ENCODE results near the gene C1QC.
A peak's percentile ranks its signal among the peaks of the same experiment; 100 is the strongest.

C1QC gene

DNA sequence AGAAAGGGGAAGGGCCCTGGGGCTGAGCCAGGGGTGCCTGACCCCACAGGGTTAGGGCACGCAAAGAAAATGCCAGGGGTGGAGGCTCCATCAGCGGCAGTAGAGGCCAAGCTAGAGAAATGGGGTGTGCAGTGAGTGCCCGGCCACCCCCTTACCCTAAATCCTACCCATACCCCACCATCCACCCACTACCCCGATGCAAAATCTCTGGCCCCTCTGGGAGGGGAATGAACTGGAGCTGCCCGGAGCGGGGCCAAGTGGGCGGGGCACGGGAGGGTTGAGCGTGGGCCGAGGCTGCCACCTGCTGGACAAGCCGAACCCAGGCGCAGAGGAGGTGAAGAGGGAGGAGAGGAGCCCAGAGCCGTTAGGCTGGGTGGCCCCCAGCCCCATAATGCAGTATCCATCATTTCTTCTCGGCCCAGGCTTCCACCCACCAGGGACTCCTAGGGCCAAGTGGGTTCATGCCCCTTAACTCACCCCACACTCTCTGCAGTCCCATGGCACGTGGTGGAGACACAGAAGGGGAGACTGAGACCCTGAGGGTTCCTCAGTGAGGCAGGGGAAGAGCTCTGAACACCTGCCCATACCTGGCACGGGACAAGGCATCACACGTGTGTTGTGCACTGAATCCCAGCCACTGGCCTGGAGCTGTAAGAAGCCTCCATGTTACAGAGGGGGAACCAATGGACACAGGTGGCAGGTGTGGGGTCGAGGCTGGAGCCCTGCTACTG, 1.4 kb upstream of the C1QC start:
- no peaks in the 10 kb centered on the region for H3K79me2 ChIP-seq
- no peak overlapping the region for H3K9ac ChIP-seq
- H3K36me3 ChIP-seq (ENCODE audit: control insufficient read depth, insufficient read depth, low read length) = no peaks in the 10 kb centered on the region
- peak overlapping the region; percentile 53 for H3K4me2 ChIP-seq (ENCODE audit: low read length)
- H3K27me3 ChIP-seq (ENCODE audit: control insufficient read depth, insufficient read depth, low read length) = peaks cover 2% of the 10 kb centered on the region
- no peak overlapping the region for H2AFZ ChIP-seq
- TF ChIP-seq, protein P1, sequence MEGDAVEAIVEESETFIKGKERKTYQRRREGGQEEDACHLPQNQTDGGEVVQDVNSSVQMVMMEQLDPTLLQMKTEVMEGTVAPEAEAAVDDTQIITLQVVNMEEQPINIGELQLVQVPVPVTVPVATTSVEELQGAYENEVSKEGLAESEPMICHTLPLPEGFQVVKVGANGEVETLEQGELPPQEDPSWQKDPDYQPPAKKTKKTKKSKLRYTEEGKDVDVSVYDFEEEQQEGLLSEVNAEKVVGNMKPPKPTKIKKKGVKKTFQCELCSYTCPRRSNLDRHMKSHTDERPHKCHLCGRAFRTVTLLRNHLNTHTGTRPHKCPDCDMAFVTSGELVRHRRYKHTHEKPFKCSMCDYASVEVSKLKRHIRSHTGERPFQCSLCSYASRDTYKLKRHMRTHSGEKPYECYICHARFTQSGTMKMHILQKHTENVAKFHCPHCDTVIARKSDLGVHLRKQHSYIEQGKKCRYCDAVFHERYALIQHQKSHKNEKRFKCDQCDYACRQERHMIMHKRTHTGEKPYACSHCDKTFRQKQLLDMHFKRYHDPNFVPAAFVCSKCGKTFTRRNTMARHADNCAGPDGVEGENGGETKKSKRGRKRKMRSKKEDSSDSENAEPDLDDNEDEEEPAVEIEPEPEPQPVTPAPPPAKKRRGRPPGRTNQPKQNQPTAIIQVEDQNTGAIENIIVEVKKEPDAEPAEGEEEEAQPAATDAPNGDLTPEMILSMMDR (IDR thresholded peaks at IDR 0.05) = peak; percentile 76
- no peak overlapping the region for H3K27ac ChIP-seq
- H3K9me3 ChIP-seq (ENCODE audit: control insufficient read depth, low read length) = no peaks in the 10 kb centered on the region
- H3K4me3 ChIP-seq (ENCODE audit: low read depth, low read length) = no peak overlapping the region
- H3K4me1 ChIP-seq = no peaks in the 10 kb centered on the region

GRCh38 chr1:22643928-22644327, 495 bp downstream of the C1QC start:
- H3K9me3 ChIP-seq (ENCODE audit: control insufficient read depth, low read length) = no peaks in the 10 kb centered on the region
- H3K4me2 ChIP-seq (ENCODE audit: low read length) = no peak overlapping the region
- no peak overlapping the region for H3K4me3 ChIP-seq (ENCODE audit: low read depth, low read length)
- H3K27ac ChIP-seq = no peak overlapping the region
- no peaks in the 10 kb centered on the region for H3K79me2 ChIP-seq
- no peak overlapping the region for H3K9ac ChIP-seq
- H3K4me1 ChIP-seq = no peaks in the 10 kb centered on the region
- TF ChIP-seq, protein P1 (IDR thresholded peaks at IDR 0.05) = no peak
- H2AFZ ChIP-seq = no peak overlapping the region
- peaks cover 2% of the 10 kb centered on the region for H3K27me3 ChIP-seq (ENCODE audit: control insufficient read depth, insufficient read depth, low read length)
- H3K36me3 ChIP-seq (ENCODE audit: control insufficient read depth, insufficient read depth, low read length) = no peaks in the 10 kb centered on the region

GRCh38 chr1:22645931-22646330, 2.5 kb downstream of the C1QC start:
- no peaks in the 10 kb centered on the region for H3K4me1 ChIP-seq
- no peaks in the 10 kb centered on the region for H3K9me3 ChIP-seq (ENCODE audit: control insufficient read depth, low read length)
- H3K4me2 ChIP-seq (ENCODE audit: low read length) = no peak overlapping the region
- H3K36me3 ChIP-seq (ENCODE audit: control insufficient read depth, insufficient read depth, low read length) = no peaks in the 10 kb centered on the region
- H3K27me3 ChIP-seq (ENCODE audit: control insufficient read depth, insufficient read depth, low read length) = peaks cover 2% of the 10 kb centered on the region
- no peak overlapping the region for H3K9ac ChIP-seq
- no peak overlapping the region for H3K27ac ChIP-seq
- no peak overlapping the region for H2AFZ ChIP-seq
- TF ChIP-seq, protein P1 (IDR thresholded peaks at IDR 0.05) = no peak
- H3K79me2 ChIP-seq = no peaks in the 10 kb centered on the region
- H3K4me3 ChIP-seq (ENCODE audit: low read depth, low read length) = no peak overlapping the region

GRCh38 chr1:22646384-22646783, 3.0 kb downstream of the C1QC start:
- TF ChIP-seq, protein P1 (IDR thresholded peaks at IDR 0.05) = no peak
- Histone ChIP-seq H3K4me3 (ENCODE audit: low read depth, low read length) (no peak overlapping the region), H3K27ac (no peak overlapping the region)

More at GRCh38 chr1:22646384-22646783, 3.0 kb downstream of the C1QC start:
- H3K79me2 ChIP-seq = no peaks in the 10 kb centered on the region
- H3K9ac ChIP-seq = no peak overlapping the region
- H3K4me2 ChIP-seq (ENCODE audit: low read length) = no peak overlapping the region
- H3K27me3 ChIP-seq (ENCODE audit: control insufficient read depth, insufficient read depth, low read length) = peaks cover under 1% of the 10 kb centered on the region
- no peak overlapping the region for H2AFZ ChIP-seq
- H3K9me3 ChIP-seq (ENCODE audit: control insufficient read depth, low read length) = no peaks in the 10 kb centered on the region
- H3K4me1 ChIP-seq = no peaks in the 10 kb centered on the region
- H3K36me3 ChIP-seq (ENCODE audit: control insufficient read depth, insufficient read depth, low read length) = no peaks in the 10 kb centered on the region
